Tongue (tissue), 2 donors: ENCODE data around the gene KCNAB1. TPM values are rescaled to one million over a fixed set of nuclear protein-coding genes. Genes with fewer than 3 reads are reported as not detected.

Experiments used
- DNase-seq: peaks from one replicate; pipeline ENCODE4 v3.0.0-alpha.2; 2015
- total RNA-seq: library from RNA; depleted of rRNA; stranded (reverse); fragments of >200 nt; gene quantifications from one replicate; pipeline ENCODE4 v1.2.3, GENCODE V29; 2014

Gene KCNAB1
- total RNA-seq, 1 donor from 2014 or later = 6.3 TPM

- DNase-seq = no peak
Measured at GRCh38 chr3:156376199-156376598, 255.8 kb downstream of the KCNAB1 start.

- DNase-seq = no peak
Measured at GRCh38 chr3:156377266-156377665, 256.9 kb downstream of the KCNAB1 start.

DNA sequence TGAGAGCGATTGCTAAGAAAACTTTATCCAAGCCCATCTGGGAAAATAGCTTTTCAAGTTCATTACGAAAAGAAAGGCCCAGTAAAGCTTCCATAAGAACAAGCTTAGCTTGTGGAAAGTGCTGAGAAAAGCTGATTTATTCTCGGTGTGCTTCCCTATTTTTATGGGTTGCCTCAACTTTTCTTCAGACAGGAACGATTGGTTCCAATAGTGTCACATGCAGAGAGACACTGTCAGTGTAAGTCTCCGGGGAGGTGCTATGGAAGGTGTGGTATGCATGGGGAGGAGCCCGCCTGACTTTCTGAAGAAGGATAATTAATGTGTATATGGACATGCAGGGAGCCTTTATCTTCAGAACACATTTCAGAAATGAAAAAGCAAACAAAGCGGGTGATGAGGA lies 257.3 kb downstream of the KCNAB1 start:
- DNase-seq = no peak

GRCh38 chr3:156378871-156379270 lies 258.5 kb downstream of the KCNAB1 start:
- DNase-seq = no peak

- no peak for DNase-seq
Measured at GRCh38 chr3:156379327-156379726, 258.9 kb downstream of the KCNAB1 start.

- DNase-seq = no peak
Measured at GRCh38 chr3:156381253-156381652, 260.9 kb downstream of the KCNAB1 start.

- no peak for DNase-seq
Measured at GRCh38 chr3:156382458-156383346, 262.3 kb downstream of the KCNAB1 start.

DNA sequence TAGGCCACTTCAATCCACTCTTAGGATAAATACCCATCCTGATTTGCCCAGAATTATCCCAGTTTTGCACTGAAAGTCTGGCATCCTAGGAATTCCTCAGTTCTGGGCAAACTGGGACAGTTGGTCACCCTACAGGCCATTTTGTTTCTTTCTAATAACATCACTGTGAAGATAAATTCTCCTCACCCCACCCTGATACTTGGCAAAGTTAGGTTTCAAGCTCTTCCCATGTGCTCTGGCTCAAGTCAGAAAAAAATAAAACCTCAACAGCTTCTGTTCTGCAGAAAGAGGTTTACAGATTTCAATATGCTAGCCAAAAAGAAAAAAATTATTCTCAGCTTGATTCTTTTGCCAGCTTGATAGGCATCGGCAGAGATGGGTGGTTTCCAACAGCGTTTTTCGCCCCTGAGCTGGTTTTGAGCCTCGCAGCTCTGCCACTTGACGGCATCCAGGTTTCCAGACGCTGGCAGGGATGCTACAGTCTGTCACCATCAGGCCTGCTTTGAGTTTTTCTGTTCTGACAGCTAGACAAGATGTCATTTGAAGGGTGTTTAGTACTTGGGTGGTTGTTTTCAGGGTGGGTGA lies 263.2 kb downstream of the KCNAB1 start:
- no peak for DNase-seq

DNA sequence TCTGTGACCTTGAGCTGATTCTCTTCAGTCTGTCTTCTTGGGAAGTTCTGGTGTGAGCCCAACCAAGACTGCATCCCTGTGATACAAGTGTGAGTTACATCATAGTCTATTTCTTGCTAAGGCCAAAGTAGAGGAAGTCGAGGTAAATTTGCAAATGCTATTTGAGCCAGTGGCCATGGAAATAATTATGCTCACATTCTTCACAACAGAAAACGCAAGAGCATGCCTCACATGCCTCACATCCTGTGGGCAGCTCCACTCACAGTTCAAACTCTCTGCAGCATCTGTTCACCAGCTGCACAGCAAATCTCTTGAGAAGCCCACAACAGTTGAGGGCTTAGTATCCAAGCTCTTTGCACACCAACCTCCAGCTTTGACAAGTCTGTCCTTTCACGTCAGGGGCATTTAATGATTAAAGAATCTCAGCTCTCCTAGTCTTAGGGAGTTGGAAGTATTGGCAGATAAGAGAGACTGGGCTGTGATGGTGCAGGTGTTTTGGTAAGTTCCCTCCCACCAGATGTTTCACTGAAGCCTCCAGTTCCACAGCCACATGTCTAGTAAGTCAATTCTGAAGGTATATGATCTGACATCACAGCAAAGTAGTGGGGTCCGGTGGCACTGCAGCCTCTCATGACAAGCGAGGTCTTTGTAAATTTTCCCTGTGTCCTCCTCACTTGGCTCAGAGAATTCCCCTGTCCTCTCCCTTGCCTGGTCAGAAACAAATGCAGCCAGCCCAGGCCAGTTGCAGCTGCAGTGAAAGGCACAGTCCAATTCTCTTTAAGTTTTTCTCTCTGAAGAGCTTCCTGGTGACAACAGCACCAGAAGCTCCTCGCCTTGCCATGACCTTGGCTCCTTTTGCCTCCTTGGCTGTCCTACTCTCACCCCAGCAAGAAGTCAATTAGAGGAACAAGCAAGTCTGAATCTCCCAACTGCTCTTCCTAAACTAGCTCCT lies 268.4 kb downstream of the KCNAB1 start:
- peak; percentile 92 for DNase-seq

DNA sequence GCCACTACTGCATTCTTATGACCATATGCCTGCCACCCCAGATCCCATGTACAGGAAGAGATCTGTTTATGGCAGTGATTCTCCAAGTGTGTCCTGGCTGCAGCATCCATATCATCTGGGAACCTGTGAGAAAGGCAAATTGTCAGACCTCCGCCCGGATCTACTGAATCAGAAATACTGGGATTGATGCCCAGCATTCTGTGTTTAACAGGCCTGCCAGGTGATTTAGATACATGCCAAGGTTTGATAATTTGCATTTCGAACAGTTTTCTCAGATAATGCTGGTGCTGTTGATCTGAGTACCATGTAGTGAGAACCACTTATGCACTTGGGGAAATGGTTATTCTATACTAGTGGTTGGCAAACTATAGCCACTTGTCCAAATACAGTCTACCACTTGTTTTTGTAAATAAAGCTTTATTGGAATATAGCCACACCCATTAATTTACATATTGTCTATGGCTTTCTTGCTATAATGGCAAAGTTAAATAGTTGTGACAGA lies 269.1 kb downstream of the KCNAB1 start:
- DNase-seq = no peak

GRCh38 chr3:156390846-156391245 lies 270.5 kb downstream of the KCNAB1 start:
- no peak for DNase-seq

GRCh38 chr3:156395961-156396710 lies 275.8 kb downstream of the KCNAB1 start:
- no peak for DNase-seq

GRCh38 chr3:156396851-156397250 lies 276.5 kb downstream of the KCNAB1 start:
- DNase-seq = peak; percentile 58

DNA sequence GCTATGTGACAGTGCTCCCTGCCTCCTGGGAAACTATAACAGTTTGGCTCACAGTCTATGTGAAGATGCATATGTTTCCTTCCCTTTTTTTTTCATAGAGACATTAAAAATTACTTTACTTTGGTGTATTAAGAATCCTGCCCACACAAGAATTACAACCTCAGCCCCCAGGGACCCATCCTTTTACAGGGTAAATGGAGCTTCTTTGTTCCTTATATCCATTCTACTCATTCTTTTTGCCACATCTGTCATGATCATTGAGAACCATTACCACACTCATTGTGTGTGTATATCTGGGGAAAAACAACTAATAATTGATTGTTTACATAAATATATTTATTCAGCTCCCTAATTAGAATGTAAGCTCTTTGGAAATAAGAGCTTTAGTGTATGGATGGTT lies 277.2 kb downstream of the KCNAB1 start:
- DNase-seq = peak; percentile 15

- DNase-seq = no peak
Measured at GRCh38 chr3:156400062-156400461, 279.7 kb downstream of the KCNAB1 start.

- DNase-seq = no peak
Measured at GRCh38 chr3:156400735-156401134, 280.4 kb downstream of the KCNAB1 start.

- DNase-seq = no peak
Measured at GRCh38 chr3:156404217-156404616, 283.8 kb downstream of the KCNAB1 start.

DNA sequence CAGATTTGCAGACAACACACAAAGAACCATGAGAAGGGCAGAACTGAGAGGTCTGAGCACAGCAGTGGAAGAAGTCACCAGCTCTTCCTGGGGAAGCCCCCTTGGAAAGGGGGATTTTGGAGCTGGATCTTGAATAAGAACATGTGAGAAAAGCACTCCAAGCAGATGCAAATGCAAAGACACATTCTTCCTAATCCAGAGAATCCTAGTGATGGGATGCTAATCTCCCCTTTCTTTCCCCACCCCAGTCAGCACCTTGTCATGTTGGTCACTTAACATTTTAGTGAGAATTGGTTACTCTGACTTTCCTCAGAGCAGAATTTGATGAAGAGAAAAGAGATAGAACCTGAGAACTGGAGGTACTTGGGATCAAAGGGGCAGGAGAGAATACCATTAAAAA lies 286.0 kb downstream of the KCNAB1 start:
- DNase-seq = no peak

DNA sequence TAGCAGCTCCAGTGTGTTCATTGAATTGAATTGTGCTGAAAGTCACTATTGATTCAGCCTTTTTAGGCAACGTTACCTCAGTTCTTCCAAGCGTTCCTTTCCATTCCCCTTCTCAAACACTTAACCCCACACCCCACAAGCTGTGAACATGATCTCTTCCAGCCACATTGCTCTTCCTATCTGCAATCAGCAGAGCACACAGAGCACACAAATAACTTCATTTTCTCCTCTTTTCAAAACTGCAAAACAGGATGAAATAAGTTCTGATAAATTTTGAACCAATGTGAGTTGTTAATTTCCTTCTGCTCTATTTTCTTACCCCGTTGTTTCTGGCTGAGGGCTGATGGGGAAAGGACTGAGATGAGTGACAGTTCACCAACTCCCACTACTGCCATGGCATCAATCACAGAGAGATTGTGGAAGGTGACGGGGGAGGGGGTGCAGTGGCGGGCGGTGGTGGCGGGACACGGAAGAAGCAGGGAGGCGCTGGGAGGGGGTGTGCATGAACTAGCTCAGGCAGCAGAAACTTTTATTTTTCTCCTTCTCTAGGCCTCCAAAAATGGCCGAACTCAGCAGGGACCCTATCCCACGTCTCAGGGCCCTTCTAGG lies 287.3 kb downstream of the KCNAB1 start:
- no peak for DNase-seq

DNA sequence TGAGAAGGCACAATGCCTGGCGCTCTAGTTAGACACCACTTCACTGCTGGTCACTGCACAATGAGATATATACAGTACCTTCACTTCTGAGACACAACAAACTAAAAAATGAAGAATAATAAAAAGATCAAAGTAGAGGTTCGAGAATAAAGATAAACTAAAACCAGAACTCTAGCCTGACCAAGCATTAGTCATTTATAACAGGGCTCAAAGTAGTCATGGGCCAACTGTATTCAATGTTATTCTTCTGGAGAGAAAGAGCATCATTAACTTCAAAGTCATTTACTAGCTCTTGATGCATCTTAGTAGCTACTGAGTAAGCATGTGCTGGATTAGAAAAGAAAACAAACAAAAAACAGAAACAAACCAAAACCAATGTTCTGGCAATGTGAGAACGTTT lies 289.3 kb downstream of the KCNAB1 start:
- DNase-seq = no peak

DNA sequence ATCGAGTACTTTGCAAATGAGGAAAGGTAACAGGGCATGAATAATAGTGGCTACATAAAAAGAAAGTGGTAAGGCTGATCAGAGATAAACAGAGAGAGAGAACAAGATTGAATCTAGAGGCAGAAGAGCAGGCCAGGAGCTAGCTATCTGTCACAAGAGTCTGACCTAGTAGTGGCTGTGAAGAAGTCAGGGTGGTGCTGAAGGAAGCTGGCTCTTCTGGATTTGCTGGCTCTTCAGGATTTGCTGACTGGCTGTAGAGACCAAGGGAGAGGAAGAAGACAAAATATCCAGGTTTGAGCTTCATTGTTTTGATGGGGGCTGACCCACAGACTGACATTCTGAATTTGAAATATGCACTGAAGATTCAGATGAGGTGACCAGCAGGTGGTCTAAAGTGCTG lies 292.2 kb downstream of the KCNAB1 start:
- DNase-seq = no peak
